Astrocyte (in vitro differentiated cells and primary cell): ENCODE results near the gene FGD5.

Experiments
- EZH2 ChIP-seq: IDR thresholded peaks from 2 replicates; pipeline ENCODE4 v1.6.1; 2012; ENCODE audit warnings: mild to moderate bottlenecking, low read length, inconsistent platforms; ENCODE audit not compliant: insufficient read depth
- TF ChIP-seq, protein P1 (sequence below): IDR thresholded peaks from 2 replicates; pipeline ENCODE4 v1.5.1; 2011; ENCODE audit warnings: low read depth, mild to moderate bottlenecking, inconsistent platforms, low read length, moderate library complexity; ENCODE audit not compliant: insufficient read depth

DNA sequence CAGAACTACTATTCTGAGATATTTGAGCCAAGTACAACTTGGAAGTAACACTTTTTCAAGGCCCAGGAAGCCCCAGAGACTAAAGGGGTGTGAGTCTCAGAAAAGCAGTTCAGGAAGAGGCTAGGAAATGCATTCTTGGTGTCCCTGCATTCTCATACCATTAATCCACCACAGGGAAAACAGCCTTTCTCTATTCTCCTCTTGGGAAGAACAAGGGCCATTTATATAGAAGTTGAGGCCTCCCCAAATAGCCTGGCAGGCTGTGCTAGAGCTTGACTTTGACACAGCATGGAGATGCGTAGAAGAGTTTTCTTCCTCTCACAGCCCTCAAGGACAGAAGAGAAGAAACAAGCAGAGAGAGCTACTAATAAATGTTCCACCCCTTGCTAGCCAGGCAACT, 123.1 kb downstream of the FGD5 start:
- TF ChIP-seq, protein P1, sequence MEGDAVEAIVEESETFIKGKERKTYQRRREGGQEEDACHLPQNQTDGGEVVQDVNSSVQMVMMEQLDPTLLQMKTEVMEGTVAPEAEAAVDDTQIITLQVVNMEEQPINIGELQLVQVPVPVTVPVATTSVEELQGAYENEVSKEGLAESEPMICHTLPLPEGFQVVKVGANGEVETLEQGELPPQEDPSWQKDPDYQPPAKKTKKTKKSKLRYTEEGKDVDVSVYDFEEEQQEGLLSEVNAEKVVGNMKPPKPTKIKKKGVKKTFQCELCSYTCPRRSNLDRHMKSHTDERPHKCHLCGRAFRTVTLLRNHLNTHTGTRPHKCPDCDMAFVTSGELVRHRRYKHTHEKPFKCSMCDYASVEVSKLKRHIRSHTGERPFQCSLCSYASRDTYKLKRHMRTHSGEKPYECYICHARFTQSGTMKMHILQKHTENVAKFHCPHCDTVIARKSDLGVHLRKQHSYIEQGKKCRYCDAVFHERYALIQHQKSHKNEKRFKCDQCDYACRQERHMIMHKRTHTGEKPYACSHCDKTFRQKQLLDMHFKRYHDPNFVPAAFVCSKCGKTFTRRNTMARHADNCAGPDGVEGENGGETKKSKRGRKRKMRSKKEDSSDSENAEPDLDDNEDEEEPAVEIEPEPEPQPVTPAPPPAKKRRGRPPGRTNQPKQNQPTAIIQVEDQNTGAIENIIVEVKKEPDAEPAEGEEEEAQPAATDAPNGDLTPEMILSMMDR = no peak
- TF ChIP-seq EZH2 = no peak
